GM18507 (cell line): ENCODE results near the gene FBXO2.

Experiments
- DNase-seq: peaks from one replicate; pipeline ENCODE4 v3.0.0; 2011; ENCODE audit warnings: low read depth; ENCODE audit not compliant: insufficient read length; ENCODE audit errors: extremely low spot score
- FAIRE-seq: peaks from 2 replicates; lab custom pipeline; 2011; peaks lifted over from hg19 to GRCh38; lab: Jason Lieb, UNC

Gene FBXO2

GRCh38 chr1:11654939-11655808 is 945 bp upstream of the FBXO2 start:
- DNase-seq = no peak
- no peak for FAIRE-seq

- FAIRE-seq (no peak), DNase-seq (no peak)
Measured at GRCh38 chr1:11653861-11654136, 430 bp downstream of the FBXO2 start.

DNA sequence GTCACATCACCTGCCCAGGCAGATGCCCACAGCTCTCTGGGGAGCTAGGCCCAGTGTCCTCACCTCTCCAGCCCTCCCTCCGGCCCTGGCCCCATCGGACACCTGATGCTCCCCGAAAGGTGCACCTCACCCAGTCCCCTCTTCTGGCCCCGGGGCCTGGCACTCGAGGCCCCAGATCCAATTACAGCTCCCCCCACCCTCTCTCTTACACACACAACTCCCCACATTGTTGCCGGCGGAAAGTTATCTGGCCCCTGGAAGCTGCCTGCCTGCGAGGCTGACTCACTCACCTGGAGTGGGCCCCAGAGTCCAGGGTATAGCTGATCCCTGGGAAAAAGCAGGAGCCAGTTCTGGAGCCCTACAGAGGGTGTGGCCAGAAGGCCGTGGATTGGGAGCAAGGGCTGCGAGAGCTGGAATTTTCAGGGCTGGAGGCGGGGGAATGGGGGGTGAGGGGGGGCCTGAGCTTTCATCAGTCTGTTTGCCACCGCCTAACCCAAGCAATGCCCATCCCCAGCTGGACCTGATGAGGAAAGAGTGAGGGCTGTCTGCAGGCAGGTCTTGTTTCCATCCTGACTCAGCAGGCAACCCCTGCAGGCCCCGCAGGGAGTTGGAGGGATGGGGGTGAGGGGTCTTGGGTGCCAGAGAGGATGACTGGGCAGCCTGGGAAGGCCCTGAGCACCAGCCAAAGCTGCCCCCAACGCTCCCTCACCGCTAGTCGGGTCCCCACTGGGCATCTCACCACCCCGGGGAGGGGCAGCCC is 948 bp downstream of the FBXO2 start:
- no peak for DNase-seq
- no peak for FAIRE-seq

DNA sequence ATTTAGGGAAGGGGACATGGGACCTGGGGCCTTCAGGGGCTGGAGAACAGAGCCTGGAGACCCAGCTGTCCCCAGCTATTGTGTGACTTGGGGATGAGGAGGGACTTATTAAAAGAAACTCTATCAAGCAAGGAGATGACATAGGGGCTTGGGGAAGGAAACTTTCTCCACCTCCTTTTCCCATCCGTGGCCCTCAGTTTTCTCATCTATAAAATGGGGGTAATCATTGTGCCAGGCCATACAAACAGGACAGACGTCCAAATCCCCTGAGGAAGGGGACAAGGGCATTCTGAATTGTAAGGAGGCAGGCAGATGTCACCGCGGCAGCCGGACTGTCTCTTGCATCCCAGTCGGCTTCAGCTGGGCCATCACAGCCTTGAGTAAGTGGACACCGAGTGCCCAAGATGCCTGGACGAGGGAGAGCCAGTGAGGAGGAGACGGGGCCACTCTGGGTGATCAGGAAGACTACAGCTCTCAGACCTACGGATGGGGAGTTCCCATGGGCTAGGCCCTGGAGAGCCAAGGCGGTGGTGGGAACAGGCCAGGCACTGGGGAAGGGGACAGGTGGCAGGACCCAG is 1.9 kb downstream of the FBXO2 start:
- DNase-seq (no peak), FAIRE-seq (no peak)

DNA sequence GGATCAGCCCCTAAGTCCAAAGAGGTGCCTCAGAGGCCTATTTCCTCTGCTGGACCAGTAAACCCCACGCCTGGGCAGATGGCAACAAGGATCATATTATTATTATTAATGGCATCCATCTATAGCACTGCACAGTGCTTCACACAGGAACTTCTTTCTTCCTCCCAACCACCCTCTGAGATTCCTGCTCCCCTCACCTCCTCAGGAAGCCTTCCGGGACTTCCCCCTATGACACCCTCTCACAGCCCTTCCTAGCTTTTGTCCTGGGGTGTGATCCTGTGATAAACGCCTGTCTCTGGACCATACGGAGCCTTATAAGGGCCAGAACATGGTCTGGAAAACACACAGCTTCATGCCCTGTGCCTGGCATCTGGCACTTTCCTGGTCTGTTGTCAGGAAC is 3.2 kb downstream of the FBXO2 start:
- DNase-seq = no peak
- no peak for FAIRE-seq

DNA sequence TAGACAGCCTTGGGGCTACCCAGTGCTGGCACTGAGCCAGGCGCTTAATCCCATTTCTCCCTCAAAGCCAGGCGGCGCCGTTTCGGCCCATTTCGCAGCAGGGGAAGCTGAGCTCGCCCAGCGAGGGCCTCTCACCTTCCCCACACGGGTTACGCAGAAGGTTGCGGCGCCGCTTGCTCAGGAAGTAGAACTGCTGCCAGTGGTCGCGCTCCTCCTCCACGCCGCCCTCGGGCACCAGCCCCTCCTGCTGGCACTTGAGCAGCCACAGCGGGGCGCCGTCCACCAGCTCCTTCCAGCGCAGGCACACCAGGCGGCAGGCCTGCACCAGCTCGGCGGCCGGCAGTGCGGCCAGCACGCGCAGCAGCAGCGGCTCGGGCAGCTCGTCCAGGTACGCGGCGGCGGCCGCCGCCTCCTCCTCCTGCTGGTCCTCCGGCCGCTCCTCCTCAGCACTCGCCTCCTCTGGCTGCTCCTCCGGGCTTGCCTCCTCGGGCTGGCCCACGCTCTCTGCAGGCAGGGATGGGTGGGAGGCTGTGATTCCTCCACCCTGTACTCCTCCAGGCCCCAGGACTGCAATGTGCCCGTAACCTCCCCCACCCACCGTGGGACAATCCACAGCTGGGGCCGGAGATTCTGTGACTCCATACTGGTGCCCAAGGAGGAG is 3.8 kb downstream of the FBXO2 start:
- peak; percentile 18 for FAIRE-seq
- peak; percentile 47 for DNase-seq

DNA sequence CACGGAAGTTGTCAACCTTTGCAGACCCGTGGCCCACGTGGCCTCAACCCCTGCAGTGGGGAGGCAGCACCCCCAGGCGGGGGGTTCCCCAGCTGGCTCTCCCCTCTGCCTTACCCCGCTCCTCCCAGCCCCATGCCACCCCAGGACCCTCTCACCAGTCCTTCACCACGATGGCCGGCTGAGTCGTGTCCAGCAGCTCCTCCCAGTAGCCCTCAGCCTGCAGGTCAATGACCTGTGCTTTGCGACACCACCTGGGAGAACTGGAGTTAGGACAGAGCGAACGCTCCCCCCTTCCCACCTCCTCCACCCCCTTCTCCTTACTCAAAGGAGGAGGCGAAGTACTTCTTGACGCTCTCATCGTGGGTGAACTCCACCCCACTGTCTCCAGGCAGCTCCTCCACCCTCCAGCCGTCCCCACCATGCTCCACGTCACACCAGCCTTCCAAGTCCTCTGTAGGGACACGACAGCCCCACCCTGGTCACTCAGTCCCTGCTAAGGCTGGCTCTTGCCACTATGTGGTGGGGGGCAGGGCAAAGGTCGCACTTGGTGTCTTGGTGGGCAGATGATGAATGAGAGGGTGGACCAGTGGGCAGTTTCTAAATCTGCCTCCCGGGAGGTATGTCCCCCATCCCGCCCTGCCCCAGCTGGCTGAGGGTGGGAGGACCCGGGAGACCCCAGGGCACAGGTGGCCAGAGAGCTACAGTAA is 4.5 kb downstream of the FBXO2 start:
- FAIRE-seq (no peak), DNase-seq (no peak)

DNA sequence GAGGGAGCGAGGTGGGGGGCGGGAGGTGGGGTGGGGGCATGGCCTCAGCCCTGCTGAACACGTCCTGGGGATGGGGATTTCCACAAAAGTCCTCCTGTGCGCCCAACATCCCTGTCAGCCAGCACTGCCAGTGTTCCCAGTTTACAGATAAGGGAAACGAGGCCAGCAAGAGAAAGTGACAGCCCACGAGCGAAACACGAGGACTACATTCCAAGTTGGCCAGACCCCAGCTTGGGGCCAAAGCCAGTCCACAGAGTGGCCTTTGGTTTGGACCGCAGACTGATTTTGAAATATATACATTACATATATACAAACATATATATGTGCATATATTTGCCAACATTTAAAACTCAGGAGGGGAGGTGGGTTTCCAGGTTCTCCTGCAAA is 5.0 kb downstream of the FBXO2 start:
- FAIRE-seq = no peak
- DNase-seq = no peak

- no peak for DNase-seq
- FAIRE-seq = no peak
Measured at GRCh38 chr1:11648732-11649158, 5.5 kb downstream of the FBXO2 start.

- FAIRE-seq = no peak
- no peak for DNase-seq
Measured at GRCh38 chr1:11648039-11648438, 6.2 kb downstream of the FBXO2 start.

GRCh38 chr1:11647333-11647732 is 6.9 kb downstream of the FBXO2 start:
- no peak for FAIRE-seq
- DNase-seq = no peak

GRCh38 chr1:11646317-11646716 is 7.9 kb downstream of the FBXO2 start:
- FAIRE-seq (no peak), DNase-seq (no peak)

- peak; percentile 77 for FAIRE-seq
- DNase-seq = no peak
Measured at GRCh38 chr1:11645670-11646265, 8.5 kb downstream of the FBXO2 start.

GRCh38 chr1:11645270-11645669 is 9.0 kb downstream of the FBXO2 start:
- DNase-seq (no peak), FAIRE-seq (no peak)

GRCh38 chr1:11643782-11644181 is 10.4 kb downstream of the FBXO2 start:
- FAIRE-seq (no peak), DNase-seq (no peak)

- FAIRE-seq (peak; percentile 86), DNase-seq (peak; percentile 74)
Measured at GRCh38 chr1:11642418-11643017, 11.7 kb downstream of the FBXO2 start.

- FAIRE-seq (no peak), DNase-seq (no peak)
Measured at GRCh38 chr1:11641776-11642305, 12.4 kb downstream of the FBXO2 start.

- DNase-seq = no peak
- FAIRE-seq = no peak
Measured at GRCh38 chr1:11640944-11641343, 13.3 kb downstream of the FBXO2 start.

DNA sequence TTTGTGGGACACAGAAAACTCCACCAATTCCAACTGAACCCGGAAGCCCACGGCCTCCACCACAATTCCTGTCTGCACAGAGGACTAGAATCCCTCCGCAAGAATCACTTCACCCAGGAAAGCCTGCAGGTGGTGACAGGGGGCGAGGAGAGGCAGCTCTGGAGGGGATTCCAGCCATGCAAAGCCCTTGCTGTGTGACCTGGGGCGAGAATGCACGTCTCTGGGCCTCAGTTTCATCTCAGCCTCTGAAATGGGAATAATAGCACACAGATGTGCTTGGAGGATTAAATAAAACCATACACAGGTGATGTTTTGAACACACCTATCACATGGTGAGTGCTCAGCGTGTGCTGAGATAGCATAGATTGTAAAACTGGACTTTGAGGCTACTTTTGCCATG is 14.1 kb downstream of the FBXO2 start:
- DNase-seq (no peak), FAIRE-seq (no peak)
